ENCODE results near the gene FCHSD2. TPM values are rescaled to one million over a fixed set of nuclear protein-coding genes. Genes with fewer than 3 reads are reported as not detected.

Gene FCHSD2
- total and polyA plus RNA-seq, 4 donors, result 14.7 to 41.6 (median 32.6) TPM

DNA sequence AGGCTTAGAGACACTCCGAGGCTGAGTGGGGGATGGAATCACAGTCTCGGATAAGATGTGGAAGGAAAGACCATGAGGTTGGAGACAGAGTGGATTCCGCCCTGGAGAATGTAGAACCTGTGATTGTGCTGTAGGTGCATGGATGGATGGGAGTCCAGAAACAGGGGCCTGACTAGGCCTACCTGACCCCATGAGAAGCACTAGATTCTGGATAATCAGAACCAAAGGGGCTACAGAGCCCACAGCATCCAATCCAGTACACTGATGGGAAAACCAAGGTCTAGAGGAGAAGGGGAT is 32.3 kb upstream of the FCHSD2 start:
- Histone ChIP-seq H3K4me1 (ENCODE audit: control insufficient read depth in 5 of 5, insufficient read depth in 5 of 5, low read length in 5 of 5) (peaks cover 5 to 21% (median 9%) of the 10 kb centered on the region in 5 donors), H3K4me3 (no peak overlapping the region), H3K27ac (ENCODE audit: low read depth in 1 of 2, low read length in 1 of 2) (peak overlapping the region in 1 of 2 donors; percentile 74), H3K9ac (ENCODE audit: insufficient read depth in 1 of 2, low read length in 2 of 2) (no peak overlapping the region), H3K36me3 (ENCODE audit: control insufficient read depth in 4 of 4, insufficient read depth in 4 of 4, low read length in 4 of 4) (no peaks in the 10 kb centered on the region), H3K9me3 (ENCODE audit: control insufficient read depth in 4 of 4, insufficient read depth in 3 of 4, low read length in 3 of 4) (no peaks in the 10 kb centered on the region), H3K27me3 (ENCODE audit: control insufficient read depth in 3 of 3, insufficient read depth in 3 of 3, low read length in 2 of 3) (no peaks in the 10 kb centered on the region)
- TF ChIP-seq, protein P1, sequence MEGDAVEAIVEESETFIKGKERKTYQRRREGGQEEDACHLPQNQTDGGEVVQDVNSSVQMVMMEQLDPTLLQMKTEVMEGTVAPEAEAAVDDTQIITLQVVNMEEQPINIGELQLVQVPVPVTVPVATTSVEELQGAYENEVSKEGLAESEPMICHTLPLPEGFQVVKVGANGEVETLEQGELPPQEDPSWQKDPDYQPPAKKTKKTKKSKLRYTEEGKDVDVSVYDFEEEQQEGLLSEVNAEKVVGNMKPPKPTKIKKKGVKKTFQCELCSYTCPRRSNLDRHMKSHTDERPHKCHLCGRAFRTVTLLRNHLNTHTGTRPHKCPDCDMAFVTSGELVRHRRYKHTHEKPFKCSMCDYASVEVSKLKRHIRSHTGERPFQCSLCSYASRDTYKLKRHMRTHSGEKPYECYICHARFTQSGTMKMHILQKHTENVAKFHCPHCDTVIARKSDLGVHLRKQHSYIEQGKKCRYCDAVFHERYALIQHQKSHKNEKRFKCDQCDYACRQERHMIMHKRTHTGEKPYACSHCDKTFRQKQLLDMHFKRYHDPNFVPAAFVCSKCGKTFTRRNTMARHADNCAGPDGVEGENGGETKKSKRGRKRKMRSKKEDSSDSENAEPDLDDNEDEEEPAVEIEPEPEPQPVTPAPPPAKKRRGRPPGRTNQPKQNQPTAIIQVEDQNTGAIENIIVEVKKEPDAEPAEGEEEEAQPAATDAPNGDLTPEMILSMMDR (IDR thresholded peaks at IDR 0.05; ENCODE audit: control extremely low read depth, extremely low read depth), result no peak
- no peak for DNase-seq
- ATAC-seq (ENCODE audit: insufficient read depth, low FRiP score), result no peak
- 92 to 97% methylated on average over 3 of the region's 3 CpGs for WGBS, 2 donors

DNA sequence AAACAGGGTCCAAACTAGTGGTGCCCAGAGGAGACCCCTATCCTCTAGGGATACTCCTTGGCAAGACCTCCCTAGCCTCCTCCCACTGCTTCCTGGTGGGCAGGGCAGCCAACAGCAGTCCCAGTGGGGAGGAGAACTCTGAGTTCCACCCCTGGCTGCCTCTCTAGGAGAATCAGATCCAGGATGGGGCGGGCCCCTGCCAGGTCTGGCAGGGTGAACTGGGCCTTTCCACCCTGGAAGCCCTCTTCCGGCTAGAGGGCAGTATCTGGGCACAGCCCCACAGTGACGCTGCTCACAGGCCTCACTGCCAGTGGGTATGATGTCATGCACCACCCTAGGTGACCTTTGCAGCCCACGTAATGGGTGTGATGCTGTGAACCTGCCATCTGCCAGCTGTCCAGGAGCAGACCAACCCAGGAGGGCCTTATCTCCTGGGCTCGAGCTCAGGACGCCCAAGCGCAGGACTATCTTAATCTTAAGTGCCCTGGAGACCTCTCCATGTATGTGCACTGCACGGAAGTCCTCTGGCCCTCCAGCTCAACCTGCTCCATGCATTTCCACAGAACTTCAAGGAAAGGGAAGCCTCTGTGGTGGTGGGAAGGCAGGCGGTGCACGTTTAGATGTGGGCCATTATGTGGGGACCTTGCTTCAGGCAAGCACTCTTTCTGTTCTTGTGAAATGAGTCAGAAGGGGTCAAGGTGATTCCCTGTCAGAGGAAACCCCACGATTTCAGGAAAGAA is 31.8 kb upstream of the FCHSD2 start:
- Histone ChIP-seq H3K9me3 (ENCODE audit: control insufficient read depth in 4 of 4, insufficient read depth in 3 of 4, low read length in 3 of 4) (no peaks in the 10 kb centered on the region), H3K27me3 (ENCODE audit: control insufficient read depth in 3 of 3, insufficient read depth in 3 of 3, low read length in 2 of 3) (no peaks in the 10 kb centered on the region), H3K9ac (ENCODE audit: insufficient read depth in 1 of 2, low read length in 2 of 2) (no peak overlapping the region), H3K4me3 (no peak overlapping the region), H3K27ac (ENCODE audit: low read depth in 1 of 2, low read length in 1 of 2) (peak overlapping the region in 1 of 2 donors; percentile 77), H3K4me1 (ENCODE audit: control insufficient read depth in 5 of 5, insufficient read depth in 5 of 5, low read length in 5 of 5) (peaks cover 5 to 21% (median 9%) of the 10 kb centered on the region in 5 donors), H3K36me3 (ENCODE audit: control insufficient read depth in 4 of 4, insufficient read depth in 4 of 4, low read length in 4 of 4) (no peaks in the 10 kb centered on the region)
- DNase-seq (no peak), ATAC-seq (ENCODE audit: insufficient read depth, low FRiP score) (no peak)
- 77 to 83% methylated on average over 11 of the region's 11 CpGs for WGBS, 2 donors
- TF ChIP-seq, protein P1 (IDR thresholded peaks at IDR 0.05; ENCODE audit: control extremely low read depth, extremely low read depth), result no peak

DNA sequence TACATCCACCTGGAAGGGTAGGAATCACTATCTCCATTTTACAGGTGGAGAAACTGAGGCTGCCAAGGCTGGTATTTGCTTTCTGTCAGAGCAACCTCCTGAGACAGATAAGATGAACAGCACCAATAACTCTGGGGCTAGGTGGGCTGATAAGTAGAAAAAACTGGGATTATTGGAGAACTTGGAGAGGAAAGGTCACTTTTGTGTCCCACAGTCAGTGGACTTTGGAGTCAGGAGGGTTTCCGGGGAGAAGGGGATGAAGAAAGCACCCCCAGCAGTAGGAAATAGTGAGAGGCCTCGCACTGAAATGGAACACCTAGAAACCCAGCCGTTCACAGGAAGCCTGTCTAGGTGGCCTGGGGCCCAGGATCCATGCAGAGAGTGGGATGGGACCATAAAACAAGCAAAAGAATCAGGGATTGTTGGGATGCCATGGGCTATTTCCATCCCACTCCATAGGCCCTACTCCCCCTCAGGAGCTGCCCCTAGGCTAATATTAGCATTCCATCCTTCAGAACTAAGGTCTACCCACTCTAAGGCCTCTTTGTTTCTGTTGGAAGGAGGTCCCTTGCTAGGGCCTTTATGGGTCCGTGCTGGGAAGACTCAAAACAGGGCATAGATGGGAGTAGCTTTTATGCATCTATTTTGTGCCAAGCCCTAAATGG is 31.0 kb upstream of the FCHSD2 start:
- no peak for DNase-seq
- WGBS, 2 donors, result 90 to 92% methylated on average over 4 of the region's 4 CpGs

More for the DNA sequence above, 31.0 kb upstream of the FCHSD2 start:
- peaks cover 5 to 21% (median 9%) of the 10 kb centered on the region in 5 donors for H3K4me1 ChIP-seq (ENCODE audit: control insufficient read depth in 5 of 5, insufficient read depth in 5 of 5, low read length in 5 of 5)
- TF ChIP-seq, protein P1 (IDR thresholded peaks at IDR 0.05; ENCODE audit: control extremely low read depth, extremely low read depth), result no peak
- H3K36me3 ChIP-seq (ENCODE audit: control insufficient read depth in 4 of 4, insufficient read depth in 4 of 4, low read length in 4 of 4), result no peaks in the 10 kb centered on the region
- H3K9me3 ChIP-seq (ENCODE audit: control insufficient read depth in 4 of 4, insufficient read depth in 3 of 4, low read length in 3 of 4), result no peaks in the 10 kb centered on the region
- no peak overlapping the region for H3K4me3 ChIP-seq
- no peak overlapping the region for H3K9ac ChIP-seq (ENCODE audit: insufficient read depth in 1 of 2, low read length in 2 of 2)
- ATAC-seq (ENCODE audit: insufficient read depth, low FRiP score), result no peak
- H3K27me3 ChIP-seq (ENCODE audit: control insufficient read depth in 3 of 3, insufficient read depth in 3 of 3, low read length in 2 of 3), result no peaks in the 10 kb centered on the region
- peak overlapping the region in 1 of 2 donors; percentile 77 for H3K27ac ChIP-seq (ENCODE audit: low read depth in 1 of 2, low read length in 1 of 2)
